IPS-11a (cell line): ENCODE results near the gene PKNOX2.

Source experiments
- H3K4me3 ChIP-seq: one replicate; pipeline ENCODE4 v1.5.1; 2013; ENCODE audit warnings: low read depth, low read length, control low read depth

The PKNOX2 gene

GRCh38 chr11:125376117-125376516 is 211.6 kb downstream of the PKNOX2 start:
- H3K4me3 ChIP-seq: no peak overlapping the region

- no peak overlapping the region for H3K4me3 ChIP-seq
Observed at GRCh38 chr11:125376856-125377255, 212.3 kb downstream of the PKNOX2 start.

GRCh38 chr11:125378083-125378482 is 213.5 kb downstream of the PKNOX2 start:
- no peak overlapping the region for H3K4me3 ChIP-seq

- H3K4me3 ChIP-seq: no peak overlapping the region
Observed at GRCh38 chr11:125378571-125378970, 214.0 kb downstream of the PKNOX2 start.

GRCh38 chr11:125379565-125379964 is 215.0 kb downstream of the PKNOX2 start:
- no peak overlapping the region for H3K4me3 ChIP-seq

- H3K4me3 ChIP-seq: no peak overlapping the region
Observed at GRCh38 chr11:125379981-125380380, 215.4 kb downstream of the PKNOX2 start.

GRCh38 chr11:125380756-125381445 is 216.3 kb downstream of the PKNOX2 start:
- no peak overlapping the region for H3K4me3 ChIP-seq

- H3K4me3 ChIP-seq: no peak overlapping the region
Observed at GRCh38 chr11:125381499-125382044, 217.0 kb downstream of the PKNOX2 start.

GRCh38 chr11:125382314-125382791 is 217.8 kb downstream of the PKNOX2 start:
- no peak overlapping the region for H3K4me3 ChIP-seq

GRCh38 chr11:125382822-125383221 is 218.3 kb downstream of the PKNOX2 start:
- H3K4me3 ChIP-seq: no peak overlapping the region

- H3K4me3 ChIP-seq: no peak overlapping the region
Observed at GRCh38 chr11:125384825-125385224, 220.3 kb downstream of the PKNOX2 start.

GRCh38 chr11:125387901-125388300 is 223.3 kb downstream of the PKNOX2 start:
- H3K4me3 ChIP-seq: no peak overlapping the region

- no peak overlapping the region for H3K4me3 ChIP-seq
Observed at GRCh38 chr11:125388611-125389010, 224.1 kb downstream of the PKNOX2 start.

- H3K4me3 ChIP-seq: no peak overlapping the region
Observed at GRCh38 chr11:125389339-125390166, 225.0 kb downstream of the PKNOX2 start.

GRCh38 chr11:125390946-125391345 is 226.4 kb downstream of the PKNOX2 start:
- H3K4me3 ChIP-seq: no peak overlapping the region

GRCh38 chr11:125393331-125393730 is 228.8 kb downstream of the PKNOX2 start:
- no peak overlapping the region for H3K4me3 ChIP-seq

GRCh38 chr11:125394296-125394695 is 229.7 kb downstream of the PKNOX2 start:
- no peak overlapping the region for H3K4me3 ChIP-seq

GRCh38 chr11:125397421-125397820 is 232.9 kb downstream of the PKNOX2 start:
- H3K4me3 ChIP-seq: no peak overlapping the region

- no peak overlapping the region for H3K4me3 ChIP-seq
Observed at GRCh38 chr11:125398475-125398874, 233.9 kb downstream of the PKNOX2 start.

GRCh38 chr11:125398994-125399640 is 234.6 kb downstream of the PKNOX2 start:
- no peak overlapping the region for H3K4me3 ChIP-seq

- no peak overlapping the region for H3K4me3 ChIP-seq
Observed at GRCh38 chr11:125399945-125400344, 235.4 kb downstream of the PKNOX2 start.
